Suppressor macrophage treated with lipopolysaccharide for 1 hour (primary cell): ENCODE data around the gene IQCN.

ENCODE experiments used
- DNase-seq, 3 donors: peaks; one replicate each; pipeline ENCODE4 v3.0.0-alpha.2; 2020 to 2022

IQCN gene

GRCh38 chr19:18208098-18208951 is 65.9 kb downstream of the IQCN start:
- DNase-seq: peak; percentile 43 to 76 (median 61)
